ENCODE measurements around the gene CPNE5.

GRCh38 chr6:36769183-36769675, 70.0 kb downstream of the CPNE5 start:
- TF ChIP-seq CTCF (IDR thresholded peaks at IDR 0.05; ENCODE audit: low read depth, low read length) (no peak), EZH2phosphoT487 (IDR thresholded peaks at IDR 0.05; ENCODE audit: low read depth) (no peak)

Measured in OCI-LY3 (cell line).